ENCODE results near the gene SRCIN1.

Gene SRCIN1

DNA sequence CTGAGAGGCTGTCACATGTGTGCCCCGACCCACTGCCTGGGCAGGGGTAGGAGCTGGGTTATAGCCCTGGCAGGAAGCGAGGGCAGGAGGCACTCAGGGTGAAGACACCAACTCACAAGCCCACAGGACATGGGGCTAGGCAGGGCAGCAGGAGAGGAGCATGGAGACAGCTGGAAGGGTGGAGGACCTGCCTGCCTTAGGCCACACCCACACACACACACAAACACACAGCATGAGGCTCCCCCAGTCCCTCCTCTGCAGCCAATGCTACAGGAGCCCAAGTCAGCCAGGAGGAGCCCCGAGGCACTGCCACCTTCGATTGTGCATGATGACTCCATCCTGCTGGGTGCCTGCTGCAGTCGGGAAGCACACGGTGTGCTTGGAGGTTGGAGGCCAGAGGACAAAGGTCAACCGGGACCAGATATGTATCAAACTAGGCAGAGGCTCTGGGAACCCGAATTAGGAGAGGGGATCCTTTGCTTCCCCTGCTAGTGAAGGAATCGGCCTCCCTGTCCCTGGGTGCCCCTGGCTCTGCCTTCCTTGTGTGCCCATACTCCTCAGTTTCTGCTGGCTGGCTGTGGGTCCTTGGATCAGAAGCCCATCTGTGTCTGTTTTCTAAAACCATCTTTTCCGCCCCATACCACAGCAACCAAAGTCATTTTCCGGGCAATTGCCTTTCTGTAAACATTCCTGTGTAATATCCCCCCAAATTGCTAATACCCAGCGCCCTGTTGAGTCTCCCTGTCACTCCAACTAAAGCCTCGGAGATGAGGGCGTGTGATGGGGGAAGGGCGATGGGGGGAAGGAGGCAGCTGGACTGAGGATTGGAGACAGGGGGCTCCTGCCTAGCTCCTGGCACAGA is 20.5 kb downstream of the SRCIN1 start:
- TF ChIP-seq, protein P1, sequence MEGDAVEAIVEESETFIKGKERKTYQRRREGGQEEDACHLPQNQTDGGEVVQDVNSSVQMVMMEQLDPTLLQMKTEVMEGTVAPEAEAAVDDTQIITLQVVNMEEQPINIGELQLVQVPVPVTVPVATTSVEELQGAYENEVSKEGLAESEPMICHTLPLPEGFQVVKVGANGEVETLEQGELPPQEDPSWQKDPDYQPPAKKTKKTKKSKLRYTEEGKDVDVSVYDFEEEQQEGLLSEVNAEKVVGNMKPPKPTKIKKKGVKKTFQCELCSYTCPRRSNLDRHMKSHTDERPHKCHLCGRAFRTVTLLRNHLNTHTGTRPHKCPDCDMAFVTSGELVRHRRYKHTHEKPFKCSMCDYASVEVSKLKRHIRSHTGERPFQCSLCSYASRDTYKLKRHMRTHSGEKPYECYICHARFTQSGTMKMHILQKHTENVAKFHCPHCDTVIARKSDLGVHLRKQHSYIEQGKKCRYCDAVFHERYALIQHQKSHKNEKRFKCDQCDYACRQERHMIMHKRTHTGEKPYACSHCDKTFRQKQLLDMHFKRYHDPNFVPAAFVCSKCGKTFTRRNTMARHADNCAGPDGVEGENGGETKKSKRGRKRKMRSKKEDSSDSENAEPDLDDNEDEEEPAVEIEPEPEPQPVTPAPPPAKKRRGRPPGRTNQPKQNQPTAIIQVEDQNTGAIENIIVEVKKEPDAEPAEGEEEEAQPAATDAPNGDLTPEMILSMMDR (IDR thresholded peaks at IDR 0.05): no peak

DNA sequence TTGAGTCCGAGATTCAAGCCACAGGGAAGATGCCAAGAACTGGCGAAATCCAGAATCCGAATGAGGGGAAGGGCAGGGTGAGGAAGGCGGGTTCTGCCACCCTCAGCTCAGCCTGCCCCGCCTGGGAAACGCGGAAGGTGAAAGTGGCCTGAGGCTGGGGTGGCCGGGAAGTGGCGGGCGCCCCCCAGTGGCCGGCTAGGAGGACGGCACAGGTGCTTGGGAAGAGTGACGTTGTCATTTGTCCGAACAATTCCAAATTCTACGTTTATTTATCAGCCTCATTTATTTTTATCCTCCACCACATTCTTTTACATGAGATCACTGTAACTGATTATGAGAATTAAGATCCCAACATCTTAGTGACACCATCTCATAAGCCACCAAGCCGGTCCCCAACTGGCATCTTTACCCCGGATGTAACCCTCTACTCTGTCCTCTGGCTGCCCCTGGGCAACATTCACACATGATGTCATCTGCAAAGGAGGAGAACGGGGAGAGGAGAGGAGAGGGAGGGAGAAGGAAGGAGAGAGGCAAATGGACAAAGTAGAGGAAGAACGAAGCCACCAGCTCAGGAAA is 21.3 kb downstream of the SRCIN1 start:
- TF ChIP-seq, protein P1 (IDR thresholded peaks at IDR 0.05): peak; percentile 99

DNA sequence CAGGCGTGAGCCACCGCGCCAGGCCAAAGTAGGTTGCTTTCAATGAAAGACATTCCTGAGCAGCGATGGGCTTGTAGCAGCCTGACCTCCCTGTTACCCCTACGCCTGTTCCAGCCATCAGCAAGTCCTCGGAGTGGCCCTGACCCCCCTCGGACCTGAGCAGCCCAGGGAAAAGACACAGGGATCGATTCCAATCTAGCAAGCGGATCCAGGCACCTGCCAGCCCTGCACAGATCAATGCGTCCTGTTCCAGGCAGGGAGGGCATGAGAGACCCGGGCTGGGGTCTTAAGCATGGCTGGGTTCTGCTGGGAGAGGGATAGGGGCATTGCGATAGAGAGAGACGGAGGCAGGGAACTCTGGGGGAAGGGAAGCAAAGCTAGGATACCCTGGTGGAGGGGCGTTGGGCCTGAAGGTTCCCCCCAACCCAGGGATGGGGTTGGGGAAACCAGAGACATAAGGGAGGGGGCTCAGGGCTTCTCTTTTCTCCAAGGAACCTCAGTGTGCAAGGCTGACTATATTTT is 21.9 kb downstream of the SRCIN1 start:
- TF ChIP-seq, protein P1 (IDR thresholded peaks at IDR 0.05): no peak

DNA sequence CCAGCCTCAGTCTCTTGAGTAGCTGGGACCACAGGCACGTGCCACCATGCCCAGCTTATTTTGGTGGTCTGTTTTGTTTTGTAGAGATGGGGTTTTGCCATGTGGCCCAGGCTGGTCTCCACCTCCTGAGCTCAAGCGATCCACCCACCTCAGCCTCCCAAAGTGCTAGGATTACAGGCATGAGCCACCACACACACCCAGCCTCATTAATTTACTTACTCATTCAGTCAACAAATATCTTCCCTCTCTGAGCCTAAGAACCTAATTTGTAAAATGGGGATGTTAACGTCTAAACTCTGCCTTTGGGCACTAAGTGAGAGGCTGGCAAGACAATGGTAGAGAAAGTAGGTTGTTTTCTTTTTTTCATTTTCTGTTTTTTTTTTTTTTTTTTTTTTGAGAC is 22.6 kb downstream of the SRCIN1 start:
- TF ChIP-seq, protein P1 (IDR thresholded peaks at IDR 0.05): no peak

DNA sequence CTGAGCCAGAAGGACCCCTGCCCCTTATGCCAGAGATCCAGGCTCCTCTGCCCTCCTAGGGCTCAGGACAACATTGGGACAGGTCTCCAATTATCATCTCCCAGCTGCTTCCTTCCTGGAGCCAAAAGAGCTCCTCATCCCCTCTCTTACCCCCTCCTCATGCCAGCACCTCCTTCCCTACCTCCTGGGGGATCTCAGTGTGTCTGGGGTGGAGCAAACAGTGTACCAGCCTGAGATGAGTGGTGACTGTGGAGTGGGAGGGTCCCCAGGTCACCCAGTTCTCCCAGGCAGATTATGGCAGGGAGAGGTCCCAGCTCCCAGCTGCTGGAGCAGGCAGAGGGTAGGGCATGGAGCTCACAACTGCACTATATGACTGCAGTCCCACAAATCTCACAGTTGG is 23.7 kb downstream of the SRCIN1 start:
- TF ChIP-seq, protein P1 (IDR thresholded peaks at IDR 0.05): no peak

GRCh38 chr17:38579934-38580333 is 25.8 kb downstream of the SRCIN1 start:
- TF ChIP-seq, protein P1 (IDR thresholded peaks at IDR 0.05): no peak

- TF ChIP-seq, protein P1 (IDR thresholded peaks at IDR 0.05): no peak
Measured at GRCh38 chr17:38579083-38579480, 26.7 kb downstream of the SRCIN1 start.

Data from LNCAP (cell line).